HL-60 (cell line): ENCODE data around the gene IL17D.

Experiments
- CTCF ChIP-seq: IDR thresholded peaks from one replicate; pipeline ENCODE4 v1.5.1; 2011; ENCODE audit warnings: low read length, control low read depth, inconsistent platforms; ENCODE audit not compliant: insufficient read depth
- SPI1 ChIP-seq: IDR thresholded peaks from 2 replicates; pipeline ENCODE4 v1.6.1; 2012; ENCODE audit warnings: low read depth, mild to moderate bottlenecking, borderline replicate concordance

DNA sequence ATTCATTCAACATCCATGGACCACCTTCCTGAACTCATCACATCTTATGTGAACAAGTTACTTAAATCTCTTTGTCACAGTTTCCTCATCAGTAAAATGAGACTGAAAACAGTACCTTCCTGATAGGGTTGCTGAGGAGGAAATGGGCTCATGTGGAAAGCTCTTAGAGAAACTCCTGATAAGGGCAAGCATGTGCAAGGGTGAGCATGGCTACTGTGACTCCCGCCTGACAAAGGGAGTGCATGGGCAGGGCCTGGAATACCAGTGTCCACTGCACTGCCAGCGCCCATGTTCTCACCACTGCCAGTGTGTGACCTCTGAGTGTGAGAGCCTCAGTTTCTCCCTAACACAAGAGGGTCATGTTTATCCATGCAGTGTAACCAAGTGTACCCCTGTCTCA lies 27.3 kb upstream of the IL17D start:
- TF ChIP-seq CTCF (no peak), SPI1 (no peak)
